Activated CD4-positive, alpha-beta T cell treated with anti-CD3 and anti-CD28 coated beads, Interleukin-2, amount 50 U/mL, for 16 hours (primary cell): ENCODE results near the gene ZNF428.

Experiments used
- DNase-seq: peaks from one replicate; pipeline ENCODE4 v3.0.0-alpha.2; 2020

Gene ZNF428

DNA sequence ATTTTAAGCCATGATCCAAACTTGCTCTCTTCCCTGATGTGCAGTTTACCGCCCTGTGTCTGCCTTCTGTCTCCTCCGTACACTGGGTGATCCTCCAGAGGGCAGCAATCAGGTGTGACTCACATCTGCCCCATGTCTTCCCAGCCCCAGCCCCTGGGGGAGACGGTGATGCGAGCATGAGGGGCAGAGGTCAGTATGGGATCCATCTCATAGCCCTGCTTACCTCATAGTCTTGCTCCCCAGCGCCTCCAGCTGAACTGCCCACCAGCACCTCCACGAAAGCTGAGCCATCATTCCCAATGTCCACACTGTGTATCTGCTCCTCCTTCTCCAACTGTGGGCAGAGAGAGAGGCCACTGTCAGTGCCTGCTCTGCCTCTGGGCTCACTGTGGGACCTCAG, 58.7 kb downstream of the ZNF428 start:
- no peak for DNase-seq
